Stomach (tissue), 9 donors: ENCODE data around the gene SLFNL1. TPM values are rescaled to one million over a fixed set of nuclear protein-coding genes. Genes with fewer than 3 reads are reported as not detected.

ENCODE experiments used
- DNase-seq, 2 donors: peaks; one replicate each; pipeline versions ENCODE4 v3.0.0 to v3.0.0-alpha.2; 2013 to 2019
- H3K27ac ChIP-seq, 5 donors: fragments of 200-600 bp in 4 of 5; sonication (generic) in 4 of 5; one replicate each; pipeline ENCODE4 v1.5.1; 2013 to 2019; ENCODE audit warnings: mild to moderate bottlenecking in 1 of 5, moderate library complexity in 1 of 5
- H3K27me3 ChIP-seq, 3 donors: fragments of 200-600 bp; sonication (generic); one replicate each; pipeline ENCODE4 v1.5.1; 2017 to 2019; ENCODE audit warnings: mixed run types in 1 of 3
- H3K36me3 ChIP-seq, 4 donors: fragments of 200-600 bp; sonication (generic); 1 replicate in 3 of 4; 2 replicates in 1 of 4; pipeline ENCODE4 v1.5.1; 2016 to 2019
- H3K4me1 ChIP-seq, 4 donors: fragments of 200-600 bp; sonication (generic); one replicate each; pipeline ENCODE4 v1.5.1; 2016 to 2019
- H3K4me3 ChIP-seq, 4 donors: fragments of 200-600 bp; sonication (generic) in 3 of 4; one replicate each; pipeline ENCODE4 v1.5.1; 2016 to 2019; ENCODE audit warnings: mild to moderate bottlenecking in 1 of 4
- H3K9me3 ChIP-seq, 4 donors: fragments of 200-600 bp; sonication (generic); one replicate each; pipeline ENCODE4 v1.5.1; 2016 to 2019
- CTCF ChIP-seq, 7 experiments: fragments of 450-650 bp in 4 of 7; fragments of 200-600 bp in 3 of 7; sonication (generic) in 3 of 7; IDR thresholded peaks; one replicate each; pipeline ENCODE4 v1.5.1; 2016 to 2019; ENCODE audit warnings: antibody characterized with exemption in 7 of 7, control low read depth in 2 of 7, mild to moderate bottlenecking in 1 of 7
- EP300 ChIP-seq: sonication (generic); formaldehyde crosslinking; IDR thresholded peaks from one replicate; pipeline ENCODE4 v1.6.1; 2017; ENCODE audit warnings: antibody characterized with exemption
- POLR2A ChIP-seq, 4 donors: fragments of 450-650 bp; IDR thresholded peaks; one replicate each; pipeline ENCODE4 v1.6.1; 2016; ENCODE audit warnings: antibody characterized with exemption in 4 of 4, control low read depth in 2 of 4, mild to moderate bottlenecking in 1 of 4, moderate library complexity in 1 of 4
- POLR2AphosphoS5 ChIP-seq, 3 donors: sonication (generic); formaldehyde crosslinking; IDR thresholded peaks; one replicate each; pipeline ENCODE4 v1.6.1; 2016; ENCODE audit warnings: antibody characterized with exemption in 3 of 3
- WGBS, 5 donors: extraction: QIAGEN DNeasy Blood & Tissue Kit in 3 of 5; methylation state at CpG; one replicate each; pipeline versions ENCODE4 v1.1.5 to v1.1.7; 2013 to 2018; 5-methylcytosine and 5-hydroxymethylcytosine counted together
- intact Hi-C: fragments of 100-400 bp; cut with DNase I; formaldehyde crosslinking; loops from one replicate; pipeline ENCODE4 v1.15.1; 2023; ENCODE audit warnings: low total_unique reads
- polyA plus RNA-seq, 3 donors: library from polyadenylated mRNA; stranded (reverse); fragments of 200-250 nt; gene quantifications; one replicate each; pipeline ENCODE4 v1.2.3, GENCODE V29; 2013
- total RNA-seq, 5 donors: library from RNA; depleted of rRNA; stranded (reverse); fragments of >200 nt; gene quantifications; one replicate each; pipeline versions ENCODE4 v1.1.0 to v1.2.3, GENCODE V29; 2014 to 2016
- donor health status: healthy with polysubstance abuse.
- donor health status: Bipolar disorder and iron deficiency.
- donor health status: healthy.

SLFNL1 gene
- total and polyA plus RNA-seq, 8 donors = 0.25 to 10.5 (median 0.73) TPM; not detected in 3

GRCh38 chr1:40988280-40988679, 33.2 kb downstream of the SLFNL1 start:
- TF ChIP-seq POLR2A (IDR thresholded peaks at IDR 0.05) (no peak), EP300 (no peak)
- Histone ChIP-seq H3K36me3 (peaks cover 31 to 98% (median 90%) of the 10 kb centered on the region in 4 donors), H3K9me3 (no peaks in the 10 kb centered on the region), H3K27me3 (no peaks in the 10 kb centered on the region), H3K4me1 (peaks cover 0 to 34% (median 9%) of the 10 kb centered on the region in 4 donors), H3K27ac (no peak overlapping the region), H3K4me3 (no peak overlapping the region)
- DNase-seq = no peak
- intact Hi-C loops = no loop called here
- 73 to 85% (median 84%) methylated on average over 3 of the region's 3 CpGs for WGBS, 5 donors

DNA sequence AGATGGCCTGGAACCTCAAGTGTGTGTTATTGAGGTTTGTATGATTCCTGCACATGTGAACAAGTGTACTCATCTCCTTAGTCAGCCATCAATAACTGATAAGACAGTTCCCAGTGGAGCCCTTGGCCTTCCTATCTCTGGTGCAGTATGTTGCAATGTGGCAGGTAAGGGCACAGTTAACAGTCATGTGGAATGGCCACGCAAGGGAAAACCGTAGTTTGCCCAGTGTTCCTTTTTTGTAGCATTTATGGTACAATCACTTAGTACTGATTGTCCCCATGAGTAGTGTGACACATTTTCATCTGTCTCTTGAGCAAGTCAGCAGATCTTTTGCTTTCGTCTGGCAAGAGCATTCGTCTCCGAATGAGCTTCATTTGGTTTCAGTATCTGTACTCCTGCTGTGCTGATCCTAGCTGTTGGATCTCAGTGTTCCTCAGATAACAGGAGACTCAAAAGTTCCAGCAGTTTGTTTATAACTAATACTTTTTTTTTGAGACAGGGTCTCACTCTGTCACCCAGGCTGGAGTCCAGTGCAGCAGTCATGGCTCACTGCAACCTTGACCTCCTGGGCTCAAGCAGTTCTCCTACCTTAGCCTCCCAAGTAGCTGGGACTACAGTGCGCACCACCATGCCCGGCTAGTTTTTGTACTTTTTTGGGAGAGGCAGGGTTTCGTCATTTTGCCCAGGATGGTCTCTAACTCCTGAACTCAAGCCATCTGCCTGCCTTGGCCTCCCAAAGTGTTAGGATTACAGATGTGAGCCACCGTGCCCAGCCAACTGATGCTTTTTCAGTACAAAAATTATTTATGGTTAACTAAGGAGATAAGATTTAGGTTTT, 33.9 kb downstream of the SLFNL1 start:
- intact Hi-C loops = no loop called here
- no peak for TF ChIP-seq CTCF (IDR thresholded peaks at IDR 0.05)
- TF ChIP-seq POLR2AphosphoS5 (IDR thresholded peaks at IDR 0.05) = no peak
- no peak overlapping the region for H3K27ac ChIP-seq

GRCh38 chr1:40986956-40987355, 34.6 kb downstream of the SLFNL1 start:
- intact Hi-C loops = no loop called here
- 89 to 98% (median 93%) methylated on average over 3 of the region's 3 CpGs for WGBS, 5 donors

More for the DNA sequence above, 33.9 kb downstream of the SLFNL1 start:
- Histone ChIP-seq H3K27me3 (no peaks in the 10 kb centered on the region), H3K9me3 (no peaks in the 10 kb centered on the region), H3K36me3 (peaks cover 31 to 92% (median 84%) of the 10 kb centered on the region in 4 donors), H3K4me3 (no peak overlapping the region), H3K4me1 (peaks cover 0 to 40% (median 11%) of the 10 kb centered on the region in 4 donors)
- 88 to 92% (median 91%) methylated on average over 9 of the region's 9 CpGs for WGBS, 5 donors
- DNase-seq = no peak

DNA sequence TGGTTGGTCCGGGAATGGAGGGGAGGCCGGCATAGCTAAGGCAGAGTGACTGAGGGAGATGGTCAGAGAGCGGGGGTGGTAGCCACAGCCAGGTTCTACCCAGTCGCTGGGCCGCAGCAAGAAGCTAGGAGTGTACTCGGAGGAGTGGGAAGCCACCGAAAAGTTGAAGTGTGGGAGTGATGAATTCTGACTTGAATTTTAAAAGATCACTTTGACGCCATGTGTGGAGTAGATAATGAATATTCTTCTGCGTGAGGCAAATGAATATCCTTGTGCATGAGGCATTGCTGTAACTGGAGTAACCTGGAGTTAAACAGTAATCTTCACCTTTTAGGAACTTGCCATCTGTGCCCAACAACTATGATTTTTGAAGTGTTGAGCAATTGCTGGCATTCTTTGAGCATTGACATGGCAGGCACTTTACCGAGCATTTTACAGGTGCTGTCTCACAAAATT, 35.2 kb downstream of the SLFNL1 start:
- WGBS, 5 donors = 91 to 99% (median 96%) methylated on average over 10 of the region's 10 CpGs
- intact Hi-C loops = no loop called here
- H3K27ac ChIP-seq = no peak overlapping the region

More at GRCh38 chr1:40986956-40987355, 34.6 kb downstream of the SLFNL1 start:
- peaks cover 3 to 47% (median 18%) of the 10 kb centered on the region in 4 donors for H3K4me1 ChIP-seq
- H3K9me3 ChIP-seq = no peaks in the 10 kb centered on the region
- no peak overlapping the region for H3K27ac ChIP-seq
- H3K27me3 ChIP-seq = no peaks in the 10 kb centered on the region
- peak in 1 of 2 donors; percentile 45 for DNase-seq
- H3K36me3 ChIP-seq = peaks cover 31 to 85% (median 77%) of the 10 kb centered on the region in 4 donors
- no peak overlapping the region for H3K4me3 ChIP-seq
- no peak for TF ChIP-seq POLR2A (IDR thresholded peaks at IDR 0.05)
- no peak for TF ChIP-seq CTCF (IDR thresholded peaks at IDR 0.05)
- no peak for TF ChIP-seq POLR2AphosphoS5 (IDR thresholded peaks at IDR 0.05)
- no peak for TF ChIP-seq EP300

More for the DNA sequence above, 35.2 kb downstream of the SLFNL1 start:
- Histone ChIP-seq H3K4me1 (peaks cover 8 to 53% (median 24%) of the 10 kb centered on the region in 4 donors), H3K36me3 (peaks cover 31 to 79% (median 71%) of the 10 kb centered on the region in 4 donors), H3K4me3 (no peak overlapping the region), H3K27me3 (no peaks in the 10 kb centered on the region), H3K9me3 (no peaks in the 10 kb centered on the region)
- no peak for DNase-seq
- TF ChIP-seq POLR2A (IDR thresholded peaks at IDR 0.05) (no peak), CTCF (IDR thresholded peaks at IDR 0.05) (no peak), POLR2AphosphoS5 (IDR thresholded peaks at IDR 0.05) (no peak), EP300 (no peak)
